A549 treated with RU486 at 1 μM for 4 hours (cell line): ENCODE results near the gene MEF2B. TPM values are rescaled to one million over a fixed set of nuclear protein-coding genes. Genes with fewer than 3 reads are reported as not detected.

ENCODE experiments used
- total RNA-seq: library from RNA; stranded (reverse); fragments of 200-300 nt; extraction: Qiagen RNA extraction; gene quantifications from 5 replicates; pipeline ENCODE4 v1.2.3, GENCODE V29; 2022; ENCODE audit warnings: low read depth

MEF2B gene
- 0.24 to 1.1 TPM (median 0.27 TPM) in 5 replicates for total RNA-seq

GRCh38 chr19:19170053-19170872 lies at the start of gene MEF2B:
Gene MEF2B, minus strand, starts transcription at chr19:19170263. Its CDS starts 19,528 bp downstream, at chr19:19150735.

GRCh38 chr19:19211499-19212420 lies 41.7 kb upstream of the MEF2B start, which contains the start of gene NCAN:
Gene NCAN, plus strand, starts transcription at chr19:19211958. Its CDS starts 4,996 bp downstream, at chr19:19216954.

GRCh38 chr19:19203012-19203856 lies 33.2 kb upstream of the MEF2B start, which contains the start of gene NR2C2AP:
Gene NR2C2AP, minus strand, starts transcription at chr19:19203414. Its CDS starts 354 bp downstream, at chr19:19203060.

GRCh38 chr19:19192078-19192882 lies 22.2 kb upstream of the MEF2B start, which contains the start of the genes BORCS8 and RFXANK:
Gene BORCS8, minus strand, starts transcription at chr19:19192152. Its CDS starts 35 bp downstream, at chr19:19192117.
Gene RFXANK, plus strand, starts transcription at chr19:19192258. Its CDS starts 1,689 bp downstream, at chr19:19193947.

GRCh38 chr19:19138109-19138981 lies 31.7 kb downstream of the MEF2B start, which contains the start of gene TMEM161A:
Gene TMEM161A, minus strand, starts transcription at chr19:19138478. Its CDS starts 50 bp downstream, at chr19:19138428.

Other genes with a start within 250 kb of the MEF2B start
- 24.7 to 34.5 TPM (median 30.0 TPM) in 5 replicates for gene HOMER3, start 229.0 kb downstream of the MEF2B start, total RNA-seq
- gene SUGP2, start 136.7 kb downstream of the MEF2B start, total RNA-seq = 22.9 to 33.5 TPM (median 29.4 TPM) in 5 replicates
- 25.7 to 30.8 TPM (median 28.4 TPM) in 5 replicates for gene ARMC6, start 136.7 kb downstream of the MEF2B start, total RNA-seq
- 0.34 to 0.94 TPM (median 0.66 TPM) in 5 replicates for gene SLC25A42, start 106.3 kb downstream of the MEF2B start, total RNA-seq
- 18.4 to 26.4 TPM (median 24.2 TPM) in 5 replicates for gene TMEM161A, start 31.8 kb downstream of the MEF2B start, total RNA-seq
- gene BORCS8, start 21.9 kb upstream of the MEF2B start, total RNA-seq = 7.5 to 11.7 TPM (median 11.2 TPM) in 5 replicates
- 31.0 to 50.4 TPM (median 42.5 TPM) in 5 replicates for gene RFXANK, start 22.0 kb upstream of the MEF2B start, total RNA-seq
- gene NR2C2AP, start 33.2 kb upstream of the MEF2B start, total RNA-seq = 31.1 to 34.5 TPM (median 31.8 TPM) in 5 replicates
- gene NCAN, start 41.7 kb upstream of the MEF2B start, total RNA-seq = 0.03 to 0.23 TPM (median 0.05 TPM) in 3 of 5 replicates, not detected in the others
- 0.34 to 0.87 TPM (median 0.51 TPM) in 5 replicates for gene TM6SF2, start 103.0 kb upstream of the MEF2B start, total RNA-seq
- gene SUGP1, start 150.2 kb upstream of the MEF2B start, total RNA-seq = 23.1 to 30.6 TPM (median 26.1 TPM) in 5 replicates
- gene MAU2, start 150.6 kb upstream of the MEF2B start, total RNA-seq = 10.5 to 14.4 TPM (median 12.2 TPM) in 5 replicates
- 41.2 to 53.3 TPM (median 44.7 TPM) in 5 replicates for gene GATAD2A, start 235.4 kb upstream of the MEF2B start, total RNA-seq